ENCODE results near the gene EFNB2. TPM values are rescaled to one million over a fixed set of nuclear protein-coding genes. Genes with fewer than 3 reads are reported as not detected.

The EFNB2 gene
- total RNA-seq, 4 donors from 2014 or later = 46.8 to 84.2 (median 77.6) TPM

- intact Hi-C loops (cut with DNase I; ENCODE audit: low total_unique reads) = no loop called here
These were observed 2.1 kb downstream of the EFNB2 start for GRCh38 chr13:106533101-106533942.

DNA sequence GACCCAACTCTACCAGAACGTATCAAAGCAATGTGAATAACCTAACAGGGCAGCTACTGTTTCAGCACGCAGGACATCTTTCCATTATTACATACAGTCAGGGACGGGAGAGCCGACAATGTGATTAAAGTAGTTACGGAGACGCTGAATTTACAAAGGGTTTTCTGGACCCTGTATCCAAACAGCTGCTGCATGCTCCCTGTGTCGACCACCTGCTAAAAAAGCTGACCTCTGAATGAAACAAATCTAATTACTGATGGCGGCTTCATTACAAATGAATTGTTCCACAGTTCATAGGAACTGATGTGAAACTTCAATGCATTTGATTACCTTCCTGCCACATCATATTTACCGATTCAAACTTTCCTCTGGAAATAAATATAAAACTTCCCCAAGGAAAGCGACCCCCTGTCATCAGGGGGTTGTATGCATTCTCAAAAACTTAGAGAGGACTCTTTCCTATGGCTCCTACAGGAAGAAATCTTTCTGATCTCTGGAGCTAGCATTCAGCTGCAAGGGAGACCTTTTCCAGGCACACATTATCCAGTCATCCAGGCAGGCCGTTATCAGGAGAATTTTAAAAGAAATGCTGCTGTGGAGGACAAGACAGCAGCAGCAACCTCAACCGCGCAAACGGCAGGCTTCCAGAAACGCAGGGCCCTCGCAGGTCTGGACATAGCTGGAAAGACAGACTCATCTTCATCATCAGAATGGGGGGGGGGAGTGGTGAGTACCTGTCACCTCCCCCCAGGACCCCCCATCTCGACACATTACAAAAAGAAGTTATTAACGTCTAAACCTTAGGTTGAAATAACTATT is 3.1 kb downstream of the EFNB2 start:
- peak overlapping the region; percentile 14 to 88 (median 81) for H3K4me3 ChIP-seq
- DNase-seq = no peak
- TF ChIP-seq CTCF (IDR thresholded peaks at IDR 0.05) = no peak
- TF ChIP-seq POLR2A (IDR thresholded peaks at IDR 0.05) = no peak
- TF ChIP-seq EP300 (IDR thresholded peaks at IDR 0.05; ENCODE audit: low read depth) = no peak
- no peak for TF ChIP-seq POLR2AphosphoS5 (IDR thresholded peaks at IDR 0.05)
- H3K4me1 ChIP-seq = peaks cover 4 to 54% (median 34%) of the 10 kb centered on the region in 4 donors
- intact Hi-C loops (cut with DNase I; ENCODE audit: low total_unique reads) = no loop called here
- 12 to 24% methylated on average over 11 to 18 of the region's 18 CpGs for WGBS, 2 donors (ENCODE audit: low coverage in 1 of 2)
- in situ Hi-C loops (cut with MboI; ENCODE audit: low pct_ligation_motif_present in 1 of 4, low pct_unique_long_range_greater_than_20kb in 1 of 4, low sequenced_read_pairs in 3 of 4) = loop anchor here in 2 of 4 donors (25.0 kb wide), 2 partner anchors 1945 to 1970 kb away; no protein-coding TSS in a partner anchor
- no peaks in the 10 kb centered on the region for H3K9me3 ChIP-seq
- peak overlapping the region; percentile 89 to 92 (median 91) for H3K27ac ChIP-seq
- H3K27me3 ChIP-seq = peaks cover 7% of the 10 kb centered on the region
- H3K36me3 ChIP-seq = no peaks in the 10 kb centered on the region

More at GRCh38 chr13:106533101-106533942, 2.1 kb downstream of the EFNB2 start:
- H3K27ac ChIP-seq = peak overlapping the region; percentile 89 to 92 (median 91)
- peaks cover 3 to 45% (median 28%) of the 10 kb centered on the region in 4 donors for H3K4me1 ChIP-seq
- H3K36me3 ChIP-seq = no peaks in the 10 kb centered on the region
- peak; percentile 89 for DNase-seq
- peak overlapping the region; percentile 45 to 88 (median 81) for H3K4me3 ChIP-seq
- 6 to 13% methylated on average over 13 to 41 of the region's 44 CpGs for WGBS, 2 donors (ENCODE audit: low coverage in 1 of 2)
- TF ChIP-seq POLR2A (IDR thresholded peaks at IDR 0.05) = peak; percentile 2
- TF ChIP-seq CTCF (IDR thresholded peaks at IDR 0.05) = peak; percentile 26 to 65 (median 34)
- TF ChIP-seq EP300 (IDR thresholded peaks at IDR 0.05; ENCODE audit: low read depth) = no peak
- TF ChIP-seq POLR2AphosphoS5 (IDR thresholded peaks at IDR 0.05) = peak in 1 of 3 donors; percentile 29
- peaks cover 7% of the 10 kb centered on the region for H3K27me3 ChIP-seq
- in situ Hi-C loops (cut with MboI; ENCODE audit: low pct_ligation_motif_present in 1 of 4, low pct_unique_long_range_greater_than_20kb in 1 of 4, low sequenced_read_pairs in 3 of 4) = loop anchor here in 2 of 4 donors (25.0 kb wide), 2 partner anchors 1946 to 1971 kb away; no protein-coding TSS in a partner anchor
- H3K9me3 ChIP-seq = no peaks in the 10 kb centered on the region

DNA sequence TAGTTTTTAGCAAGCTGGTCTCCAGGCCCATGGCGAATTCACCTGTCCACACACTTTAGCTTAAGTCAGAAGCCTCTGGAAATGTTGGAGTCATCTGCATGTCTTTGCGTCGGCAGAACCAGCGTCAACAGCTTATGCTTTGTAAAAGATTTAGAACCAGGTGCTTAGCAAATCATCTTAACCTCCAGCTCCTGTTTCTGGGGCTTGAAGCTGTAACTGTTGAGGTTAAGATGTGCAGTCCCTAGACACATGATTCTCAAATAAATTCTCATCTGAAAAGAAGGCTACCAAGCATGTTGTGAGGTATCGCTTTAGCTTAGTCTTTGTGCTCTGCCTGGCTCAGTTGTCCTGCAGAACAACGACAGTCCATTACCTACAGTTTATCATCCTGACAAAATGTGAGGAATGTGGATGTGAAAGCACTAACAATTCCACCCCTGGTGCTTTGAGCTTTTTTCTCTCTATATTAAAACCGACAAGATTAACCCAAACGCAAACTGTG is 4.4 kb downstream of the EFNB2 start:
- WGBS, 2 donors (ENCODE audit: low coverage in 1 of 2) = 53% methylated on average over 8 of the region's 8 CpGs; no CpG with 5 or more reads in 1 of the 2 donors
- no peak for DNase-seq
- TF ChIP-seq POLR2AphosphoS5 (IDR thresholded peaks at IDR 0.05) = no peak
- peaks cover 7% of the 10 kb centered on the region for H3K27me3 ChIP-seq
- H3K27ac ChIP-seq = peak overlapping the region; percentile 89 to 92 (median 91)
- no peaks in the 10 kb centered on the region for H3K9me3 ChIP-seq
- H3K36me3 ChIP-seq = no peaks in the 10 kb centered on the region
- H3K4me1 ChIP-seq = peaks cover 4 to 62% (median 33%) of the 10 kb centered on the region in 4 donors
- H3K4me3 ChIP-seq = peak overlapping the region in 3 of 4 donors; percentile 1 to 88 (median 2)
- in situ Hi-C loops (cut with MboI; ENCODE audit: low pct_ligation_motif_present in 1 of 4, low pct_unique_long_range_greater_than_20kb in 1 of 4, low sequenced_read_pairs in 3 of 4) = loop anchor here in 2 of 4 donors (25.0 kb wide), 2 partner anchors 1944 to 1969 kb away; no protein-coding TSS in a partner anchor
- intact Hi-C loops (cut with DNase I; ENCODE audit: low total_unique reads) = no loop called here

- peak; percentile 43 for DNase-seq
- Histone ChIP-seq H3K27me3 (peaks cover 7% of the 10 kb centered on the region), H3K9me3 (no peaks in the 10 kb centered on the region), H3K4me3 (peak overlapping the region in 2 of 4 donors; percentile 1 to 88), H3K4me1 (peaks cover 3 to 66% (median 35%) of the 10 kb centered on the region in 4 donors), H3K36me3 (no peaks in the 10 kb centered on the region), H3K27ac (peak overlapping the region; percentile 89 to 92 (median 91))
- intact Hi-C loops (cut with DNase I; ENCODE audit: low total_unique reads) = no loop called here
- peak in 1 of 3 donors; percentile 40 for TF ChIP-seq POLR2AphosphoS5 (IDR thresholded peaks at IDR 0.05)
- no peak for TF ChIP-seq EP300 (IDR thresholded peaks at IDR 0.05; ENCODE audit: low read depth)
- in situ Hi-C loops (cut with MboI; ENCODE audit: low pct_ligation_motif_present in 1 of 4, low pct_unique_long_range_greater_than_20kb in 1 of 4, low sequenced_read_pairs in 3 of 4) = loop anchor here in 2 of 4 donors (25.0 kb wide), 2 partner anchors 1943 to 1968 kb away; no protein-coding TSS in a partner anchor
- 56 to 60% methylated on average over 11 of the region's 11 CpGs for WGBS, 2 donors (ENCODE audit: low coverage in 1 of 2)
These were observed 5.2 kb downstream of the EFNB2 start for GRCh38 chr13:106530171-106530851.
